NCI-H146 (cell line): ENCODE measurements around the gene DNAAF3.

ENCODE experiments used
- DNase-seq: peaks from one replicate; lab custom pipeline; 2025; lab: John Stamatoyannopoulos, UW

The DNAAF3 gene

GRCh38 chr19:55153652-55154264, 12.7 kb downstream of the DNAAF3 start:
- no peak for DNase-seq

DNA sequence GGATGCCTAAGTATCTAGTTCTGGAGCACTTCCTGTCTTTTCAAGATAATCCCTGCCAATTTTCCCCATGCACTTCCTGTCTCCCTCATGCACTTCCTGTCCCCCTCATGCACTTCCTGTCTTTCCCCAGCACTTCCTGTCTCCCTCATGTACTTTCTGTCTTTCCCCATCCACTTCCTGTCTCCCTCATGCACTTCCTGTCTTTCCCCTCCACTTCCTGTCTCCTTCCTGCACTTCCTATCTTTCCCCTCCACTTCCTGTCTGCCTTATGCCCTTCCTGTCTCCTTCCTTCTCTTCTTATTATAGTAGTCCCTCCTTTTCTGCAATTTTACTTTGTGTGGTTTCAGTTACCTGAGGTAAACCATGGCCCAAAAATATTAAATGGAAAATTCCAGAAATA, 14.4 kb downstream of the DNAAF3 start:
- DNase-seq: no peak

GRCh38 chr19:55149078-55150003, 17.1 kb downstream of the DNAAF3 start, which contains the start of gene TNNT1:
Gene TNNT1 (minus strand): TSS chr19:55149206. CDS start chr19:55147157, 2,049 bp downstream.
- no peak for DNase-seq

DNA sequence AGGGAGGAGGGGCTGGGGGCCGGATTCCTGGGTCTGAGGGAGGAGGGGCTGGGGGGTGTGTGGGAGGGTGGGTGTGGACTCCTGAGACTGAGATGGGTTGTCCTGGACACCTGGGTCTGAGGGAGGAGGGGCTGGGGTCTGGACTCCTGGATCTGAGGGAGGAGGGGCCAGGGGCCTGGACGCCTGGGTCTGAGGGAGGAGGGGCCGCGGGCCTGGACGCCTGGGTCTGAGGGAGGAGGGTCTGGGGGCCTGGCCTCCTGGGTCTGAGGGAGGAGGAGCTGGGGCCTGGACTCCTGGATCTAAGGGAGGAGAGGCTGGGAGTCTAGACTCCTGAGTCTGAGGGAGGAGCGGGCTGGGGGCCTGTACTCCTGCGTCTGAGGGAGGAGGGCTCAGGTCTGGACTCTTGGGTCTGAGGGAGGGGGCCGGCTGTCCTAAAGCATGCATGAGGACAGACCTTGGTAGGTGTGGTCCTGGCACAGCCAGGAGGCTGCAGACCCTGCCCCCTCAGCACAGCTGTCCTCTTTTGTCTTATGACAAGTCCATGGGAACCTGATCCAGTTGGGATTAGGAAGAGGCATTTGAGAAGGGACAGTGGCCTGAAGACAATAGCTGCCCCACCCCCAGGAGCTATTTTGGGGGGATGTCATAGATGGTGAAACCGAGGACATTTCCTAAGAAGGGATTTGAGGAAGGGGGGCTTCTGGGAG, 18.7 kb downstream of the DNAAF3 start:
- DNase-seq: peak; percentile 49

DNA sequence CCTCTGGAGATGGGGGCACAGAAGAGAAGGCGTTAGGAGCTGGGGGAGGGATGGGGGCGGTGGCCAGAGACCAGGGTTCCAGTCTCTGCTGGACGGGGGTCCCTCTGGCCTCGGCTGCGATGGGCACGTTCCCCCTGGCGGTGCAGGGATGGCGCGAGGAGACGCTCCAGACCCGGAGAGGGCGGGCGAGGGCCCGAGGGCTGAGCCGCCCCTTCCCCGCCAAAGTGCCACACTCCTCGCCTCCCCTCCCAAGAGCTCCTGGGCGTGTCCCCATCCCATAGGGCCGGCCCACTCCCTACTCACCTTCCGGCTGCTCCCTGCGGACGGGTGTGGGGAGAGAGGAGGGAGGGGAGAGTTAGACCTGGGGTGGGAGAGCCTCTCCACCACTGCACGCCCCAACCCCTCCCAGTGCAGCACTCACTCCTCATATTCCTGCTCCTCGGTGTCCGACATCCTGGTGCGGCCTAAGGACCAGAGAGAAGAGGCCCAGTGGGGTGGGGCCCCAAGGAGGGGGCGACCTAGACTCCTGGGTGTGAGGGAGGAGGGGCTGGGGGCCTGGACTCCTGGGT, 19.6 kb downstream of the DNAAF3 start:
- peak; percentile 90 for DNase-seq

DNA sequence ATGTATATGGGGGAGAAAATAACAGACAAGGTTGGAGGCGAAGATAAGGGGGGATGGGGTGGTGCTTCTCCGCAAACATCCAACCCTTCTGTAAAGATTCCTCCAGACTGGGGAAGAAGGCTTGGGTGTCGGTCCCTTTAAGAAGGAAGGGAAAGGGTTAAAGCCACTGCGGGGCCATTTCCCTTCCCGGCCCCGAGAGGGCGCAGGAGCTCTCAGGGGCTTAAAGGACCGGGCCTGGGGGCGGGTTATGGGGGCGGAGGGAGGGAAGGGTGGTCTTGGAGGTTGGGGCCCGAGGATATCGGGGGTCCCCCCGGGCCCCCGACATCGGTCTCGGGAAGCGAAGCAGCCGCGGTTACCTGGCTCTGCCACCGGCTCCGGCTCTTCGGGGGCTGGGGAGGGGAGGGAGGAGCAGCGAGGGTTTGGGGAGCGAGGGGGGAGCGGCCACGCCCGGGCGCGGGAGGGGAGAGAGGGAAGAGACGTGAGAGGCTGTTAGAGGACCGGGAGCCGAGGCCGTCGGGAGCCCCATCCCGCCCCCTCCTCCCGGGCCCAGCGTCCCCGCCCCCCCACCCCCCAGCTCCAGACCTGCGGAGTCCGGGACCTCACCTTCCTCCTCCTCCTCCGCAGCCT, 20.2 kb downstream of the DNAAF3 start:
- peak; percentile 73 for DNase-seq

- no peak for DNase-seq
These were observed 21.2 kb downstream of the DNAAF3 start for GRCh38 chr19:55145232-55145631.

DNA sequence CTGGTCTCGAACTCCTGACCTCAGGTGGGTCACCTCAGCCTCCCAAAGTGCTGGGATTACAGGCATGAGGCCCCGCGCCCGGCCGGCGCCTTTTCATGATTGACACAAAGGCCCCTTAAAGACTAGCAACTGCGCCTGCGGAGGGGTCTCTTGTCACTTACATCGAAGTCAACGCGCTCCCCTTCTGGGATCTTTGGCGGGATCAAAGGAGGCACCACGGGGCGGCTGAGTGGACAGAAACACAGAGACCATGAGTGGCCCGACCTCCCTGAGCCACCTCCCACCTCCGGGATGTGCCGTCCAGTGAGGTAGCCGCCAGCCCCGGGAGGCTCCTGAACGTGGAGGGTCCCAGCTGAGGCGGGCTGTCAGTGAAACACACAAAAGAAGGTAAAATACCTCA, 24.7 kb downstream of the DNAAF3 start:
- no peak for DNase-seq

- no peak for DNase-seq
These were observed 28.5 kb downstream of the DNAAF3 start for GRCh38 chr19:55137915-55138314.

- no peak for DNase-seq
These were observed 29.9 kb downstream of the DNAAF3 start for GRCh38 chr19:55136399-55137102.

- DNase-seq: no peak
These were observed 31.7 kb downstream of the DNAAF3 start for GRCh38 chr19:55134736-55135135.

GRCh38 chr19:55133639-55134444, 32.6 kb downstream of the DNAAF3 start:
- no peak for DNase-seq

DNA sequence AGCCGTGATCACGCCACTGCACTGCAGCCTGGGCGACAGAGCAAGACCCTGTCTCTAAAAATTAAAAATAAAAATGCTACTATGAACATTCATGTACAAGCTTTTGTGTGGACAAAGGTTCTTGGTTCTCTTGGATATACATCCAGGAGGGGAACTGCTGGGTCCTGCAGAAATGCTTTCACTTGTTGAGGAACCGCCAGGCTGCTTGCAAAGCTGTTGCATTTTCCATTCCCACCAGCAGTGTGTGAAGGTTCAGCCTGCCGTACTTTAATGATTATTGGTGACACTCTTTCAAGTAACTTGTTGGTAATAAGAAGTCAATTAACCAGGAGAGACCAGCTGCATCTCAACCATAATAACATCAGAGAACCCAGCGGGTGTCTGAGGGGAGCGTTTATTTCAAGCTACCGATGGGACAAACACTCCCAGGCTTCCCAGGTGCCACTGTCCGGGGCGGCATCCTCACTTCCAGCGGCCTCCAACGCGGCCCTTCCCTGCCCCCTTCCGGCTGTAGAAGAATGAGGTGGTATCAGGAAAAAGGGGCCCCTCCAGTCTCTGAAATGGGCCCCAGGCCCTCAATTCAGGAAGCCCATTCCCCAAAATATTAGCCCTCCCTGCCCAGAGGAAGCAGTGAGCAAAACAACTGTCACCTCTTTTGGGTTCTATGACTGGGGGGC, 33.8 kb downstream of the DNAAF3 start:
- no peak for DNase-seq

DNA sequence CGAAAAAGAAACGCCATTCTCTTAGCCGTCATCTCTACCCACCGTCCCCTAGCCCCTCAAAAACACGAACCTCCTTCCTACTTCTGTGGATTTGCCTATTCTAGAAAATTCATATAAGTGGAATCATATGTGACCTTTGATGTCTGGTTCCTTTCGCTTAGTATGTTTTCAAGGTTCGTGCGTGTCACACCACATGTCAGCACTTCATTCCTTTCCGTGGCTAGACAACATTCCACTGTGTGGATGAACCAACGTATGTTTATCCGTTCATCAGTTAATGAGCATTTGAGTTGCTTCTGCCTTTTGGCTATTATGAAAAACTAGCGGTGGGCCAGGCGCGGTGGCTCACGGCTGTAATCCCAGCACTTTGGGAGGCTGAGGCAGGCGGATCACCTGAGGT, 35.0 kb downstream of the DNAAF3 start:
- DNase-seq: no peak

GRCh38 chr19:55119053-55119452, 47.4 kb downstream of the DNAAF3 start:
- no peak for DNase-seq

GRCh38 chr19:55118401-55118991, 47.9 kb downstream of the DNAAF3 start:
- peak; percentile 32 for DNase-seq

DNA sequence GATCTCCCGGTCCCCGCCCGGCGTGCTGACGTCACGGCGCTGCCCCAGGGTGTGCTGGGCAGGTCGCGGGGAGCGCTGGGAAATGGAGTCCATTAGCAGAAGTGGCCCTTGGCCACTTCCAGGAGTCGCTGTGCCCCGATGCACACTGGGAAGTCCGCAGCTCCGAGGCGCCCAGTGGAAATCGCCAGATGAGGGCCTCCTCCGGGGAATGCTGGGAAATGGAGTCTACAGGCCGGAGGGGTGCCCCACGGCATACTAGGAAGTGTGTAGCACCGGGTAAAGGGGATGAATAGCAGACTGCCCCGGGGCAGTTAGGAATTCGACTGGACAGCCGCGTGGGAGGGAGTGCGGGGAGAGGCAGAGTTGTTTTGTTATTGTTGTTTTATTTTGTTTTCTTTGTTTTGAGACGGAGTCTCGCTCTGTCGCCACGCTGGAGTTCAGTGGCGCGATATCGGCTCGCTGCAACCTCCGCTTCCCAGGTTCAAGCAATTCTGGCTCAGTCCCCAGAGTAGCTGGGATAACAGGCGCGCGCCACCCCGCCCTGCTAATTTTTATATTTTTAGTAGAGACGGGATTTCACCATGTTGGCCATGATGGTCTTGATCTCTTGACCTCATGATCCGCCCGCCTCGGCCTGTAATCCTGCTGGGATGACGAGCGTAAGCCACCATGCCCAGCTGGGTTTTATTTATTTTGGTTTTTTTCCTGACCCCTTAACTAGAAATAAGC, 48.6 kb downstream of the DNAAF3 start:
- DNase-seq: peak; percentile 99

DNA sequence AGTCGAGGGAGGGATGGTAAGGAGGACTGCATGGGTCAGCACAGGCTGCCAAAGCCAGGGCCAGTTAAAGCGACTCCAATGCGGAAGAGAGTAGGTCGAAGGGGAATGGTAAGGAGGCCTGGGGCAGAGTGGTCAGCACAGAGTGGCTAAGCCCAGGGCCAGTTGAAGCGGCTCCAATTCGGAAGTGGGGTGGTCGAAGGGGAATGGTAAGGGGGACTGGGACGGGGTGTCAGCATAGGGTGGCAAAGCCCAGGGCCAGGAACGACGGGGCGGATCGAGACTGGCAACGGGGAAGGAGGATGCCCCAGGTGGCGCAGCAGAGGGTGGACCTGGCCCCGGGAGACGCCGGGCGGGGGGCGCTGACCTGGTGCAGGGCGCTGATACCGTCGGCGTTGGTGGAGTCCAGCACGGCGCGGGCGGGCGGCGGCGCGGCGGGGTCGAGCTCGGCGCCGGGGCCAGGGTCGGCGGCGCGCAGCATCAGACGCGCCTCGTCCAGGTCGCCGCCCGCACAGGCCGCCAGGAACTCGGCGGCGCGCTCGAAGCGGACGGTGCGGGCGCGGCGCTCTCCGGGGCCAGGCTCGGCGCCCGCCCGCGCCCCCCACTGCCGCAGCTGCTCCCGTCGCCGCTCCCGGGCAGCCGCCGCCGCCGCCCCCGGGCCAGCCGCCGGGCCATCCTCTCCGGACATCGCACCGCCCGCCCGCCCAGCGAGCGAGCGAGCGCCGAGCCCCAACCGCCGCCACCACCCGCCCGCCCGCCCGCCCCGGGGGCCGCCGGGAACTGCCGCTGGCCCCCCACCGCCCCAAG, 49.4 kb downstream of the DNAAF3 start, which contains the start of gene PPP1R12C:
Gene PPP1R12C, minus strand, starts transcription at position 779 of the 804 bp plus-strand sequence. Its CDS starts 94 bp downstream, at position 685.
- peak; percentile 36 for DNase-seq
